Neural progenitor cell (in vitro differentiated cells): ENCODE measurements around the gene EXPH5. TPM values are rescaled to one million over a fixed set of nuclear protein-coding genes. Genes with fewer than 3 reads are reported as not detected.

ENCODE experiments used
- DNase-seq: peaks from one replicate; pipeline ENCODE4 v3.0.0-alpha.2; 2016; ENCODE audit warnings: low spot score
- H2AFZ ChIP-seq: fragments of 200-600 bp; sonication (generic); replicated peaks from 2 replicates; pipeline ENCODE4 v1.6.1; 2016; ENCODE audit warnings: antibody characterized with exemption
- H3F3A ChIP-seq: fragments of 200-600 bp; sonication (generic); 2 replicates; pipeline ENCODE4 v1.6.1; 2016; ENCODE audit warnings: antibody characterized with exemption, low read depth
- H3K27ac ChIP-seq: fragments of 200-600 bp; sonication (generic); 2 replicates; pipeline ENCODE4 v1.5.1; 2016; ENCODE audit warnings: mild to moderate bottlenecking
- H3K27me3 ChIP-seq: fragments of 200-600 bp; sonication (generic); 2 replicates; pipeline ENCODE4 v1.6.1; 2016; ENCODE audit warnings: mild to moderate bottlenecking, moderate library complexity
- H3K36me3 ChIP-seq: fragments of 200-600 bp; sonication (generic); 2 replicates; pipeline ENCODE4 v1.5.1; 2016
- H3K4me1 ChIP-seq: fragments of 200-600 bp; sonication (generic); 2 replicates; pipeline ENCODE4 v1.6.1; 2016; ENCODE audit warnings: mixed run types
- H3K4me2 ChIP-seq: fragments of 200-600 bp; sonication (generic); 2 replicates; pipeline ENCODE4 v1.6.1; 2016
- H3K4me3 ChIP-seq: fragments of 200-600 bp; sonication (generic); 2 replicates; pipeline ENCODE4 v1.5.1; 2016
- H3K79me2 ChIP-seq: fragments of 200-600 bp; sonication (generic); 2 replicates; pipeline ENCODE4 v1.6.1; 2016; ENCODE audit warnings: low read depth
- H3K9ac ChIP-seq: fragments of 200-600 bp; sonication (generic); 2 replicates; pipeline ENCODE4 v1.6.1; 2016
- H3K9me3 ChIP-seq: fragments of 200-600 bp; sonication (generic); 2 replicates; pipeline ENCODE4 v1.5.1; 2016; ENCODE audit warnings: low read depth
- H4K20me1 ChIP-seq: fragments of 200-600 bp; sonication (generic); 2 replicates; pipeline ENCODE4 v1.6.1; 2016; ENCODE audit warnings: low read depth
- H3K27ac Mint-ChIP-seq: 3 replicates; pipeline ENCODE4 v1.8.0; 2021; ENCODE audit warnings: mixed read lengths
- H3K27me3 Mint-ChIP-seq: 2 replicates; pipeline ENCODE4 v1.8.0; 2022; ENCODE audit warnings: low read depth, mild to moderate bottlenecking, inconsistent platforms, moderate library complexity, mixed read lengths; ENCODE audit not compliant: insufficient read depth
- H3K36me3 Mint-ChIP-seq: 3 replicates; pipeline ENCODE4 v1.8.0; 2021; ENCODE audit warnings: mixed read lengths
- H3K4me1 Mint-ChIP-seq: 3 replicates; pipeline ENCODE4 v1.8.0; 2021; ENCODE audit warnings: mixed read lengths
- H3K4me3 Mint-ChIP-seq: 3 replicates; pipeline ENCODE4 v1.8.0; 2021; ENCODE audit warnings: mild to moderate bottlenecking, moderate library complexity, mixed read lengths
- H3K9me3 Mint-ChIP-seq: 3 replicates; pipeline ENCODE4 v1.8.0; 2020; ENCODE audit warnings: mixed read lengths
- CTCF ChIP-seq: fragments of 200-600 bp; sonication (generic); IDR thresholded peaks from 2 replicates; pipeline ENCODE4 v1.5.1; 2017; ENCODE audit warnings: antibody characterized with exemption, mild to moderate bottlenecking
- EZH2 ChIP-seq: fragments of 200-600 bp; sonication (generic); IDR thresholded peaks from 2 replicates; pipeline ENCODE4 v1.6.1; 2017; ENCODE audit warnings: antibody characterized with exemption, mild to moderate bottlenecking, moderate library complexity
- EZH2phosphoT487 ChIP-seq: fragments of 200-600 bp; sonication (generic); IDR thresholded peaks from 2 replicates; pipeline ENCODE4 v1.6.1; 2017; ENCODE audit warnings: antibody characterized with exemption
- total RNA-seq: library from RNA; depleted of rRNA; stranded (reverse); fragments of >200 nt; gene quantifications from 2 replicates; pipeline ENCODE4 v1.2.3, GENCODE V29; 2015; ENCODE audit warnings: low replicate concordance

The EXPH5 gene
- total RNA-seq, 1 donor from 2014 or later: 1.4 TPM

GRCh38 chr11:108635106-108635505 is 41.5 kb upstream of the EXPH5 start:
- H3K4me3 Mint-ChIP-seq: no peak overlapping the region
- Histone ChIP-seq H3K4me3 (no peak overlapping the region), H3K4me2 (no peak overlapping the region), H4K20me1 (no peaks in the 10 kb centered on the region), H3K27me3 (no peaks in the 10 kb centered on the region), H3K4me1 (peaks cover 4% of the 10 kb centered on the region), H3K79me2 (no peaks in the 10 kb centered on the region), H3K27ac (no peak overlapping the region), H3K9me3 (no peaks in the 10 kb centered on the region), H3K9ac (no peak overlapping the region), H3K36me3 (no peaks in the 10 kb centered on the region), H2AFZ (no peak overlapping the region), H3F3A (no peaks in the 10 kb centered on the region)
- TF ChIP-seq EZH2 (no peak), CTCF (no peak), EZH2phosphoT487 (no peak)
- H3K4me1 Mint-ChIP-seq: peaks cover 11% of the 10 kb centered on the region
- no peaks in the 10 kb centered on the region for H3K27me3 Mint-ChIP-seq
- peaks cover 3% of the 10 kb centered on the region for H3K9me3 Mint-ChIP-seq
- H3K36me3 Mint-ChIP-seq: no peaks in the 10 kb centered on the region
- no peak for DNase-seq
- no peak overlapping the region for H3K27ac Mint-ChIP-seq

GRCh38 chr11:108632041-108632704 is 38.6 kb upstream of the EXPH5 start:
- peaks cover 11% of the 10 kb centered on the region for H3K9me3 Mint-ChIP-seq
- peaks cover 11% of the 10 kb centered on the region for H3K4me1 Mint-ChIP-seq
- Histone ChIP-seq H3K36me3 (no peaks in the 10 kb centered on the region), H3K79me2 (no peaks in the 10 kb centered on the region), H3K27me3 (no peaks in the 10 kb centered on the region), H3K4me2 (no peak overlapping the region), H3K4me1 (peaks cover 4% of the 10 kb centered on the region), H3K4me3 (no peak overlapping the region), H4K20me1 (no peaks in the 10 kb centered on the region), H3K27ac (no peak overlapping the region), H3K9ac (no peak overlapping the region), H3K9me3 (no peaks in the 10 kb centered on the region), H2AFZ (no peak overlapping the region), H3F3A (no peaks in the 10 kb centered on the region)
- DNase-seq: no peak
- H3K4me3 Mint-ChIP-seq: no peak overlapping the region
- H3K27ac Mint-ChIP-seq: no peak overlapping the region
- H3K36me3 Mint-ChIP-seq: no peaks in the 10 kb centered on the region
- TF ChIP-seq CTCF: no peak
- TF ChIP-seq EZH2phosphoT487: no peak
- TF ChIP-seq EZH2: no peak
- H3K27me3 Mint-ChIP-seq: peaks cover 3% of the 10 kb centered on the region

GRCh38 chr11:108629274-108629673 is 35.7 kb upstream of the EXPH5 start:
- H3K36me3 ChIP-seq: no peaks in the 10 kb centered on the region
- Mint-ChIP-seq H3K27me3 (peaks cover 5% of the 10 kb centered on the region), H3K36me3 (peaks cover 1% of the 10 kb centered on the region), H3K4me3 (no peak overlapping the region), H3K9me3 (peaks cover 11% of the 10 kb centered on the region), H3K4me1 (peaks cover 11% of the 10 kb centered on the region), H3K27ac (no peak overlapping the region)
- H3K9me3 ChIP-seq: no peaks in the 10 kb centered on the region
- TF ChIP-seq EZH2 (no peak), EZH2phosphoT487 (no peak), CTCF (no peak)
- no peak overlapping the region for H3K27ac ChIP-seq
- peaks cover 4% of the 10 kb centered on the region for H3K4me1 ChIP-seq
- no peak overlapping the region for H3K9ac ChIP-seq
- no peaks in the 10 kb centered on the region for H3K79me2 ChIP-seq
- no peak overlapping the region for H3K4me2 ChIP-seq
- DNase-seq: no peak
- no peak overlapping the region for H2AFZ ChIP-seq
- H4K20me1 ChIP-seq: no peaks in the 10 kb centered on the region
- no peaks in the 10 kb centered on the region for H3F3A ChIP-seq
- no peak overlapping the region for H3K4me3 ChIP-seq
- H3K27me3 ChIP-seq: no peaks in the 10 kb centered on the region
